MM.1S (cell line): Measurements from ENCODE around the gene PISD.

Experiments used
- CTCF ChIP-seq: fragments of 300-600 bp; sonication (generic); IDR thresholded peaks from 2 replicates; pipeline ENCODE4 v1.5.1; 2016; ENCODE audit warnings: antibody characterized with exemption, low read length, mixed read lengths
- EZH2 ChIP-seq: fragments of 300-600 bp; sonication (generic); optimal IDR thresholded peaks from 2 replicates; pipeline ENCODE3; 2017; ENCODE audit warnings: low read depth, mild to moderate bottlenecking, antibody characterized with exemption, low read length, mixed read lengths

- TF ChIP-seq CTCF (no peak), EZH2 (no peak)
These were observed 46.1 kb downstream of the PISD start for GRCh38 chr22:31615940-31616314.
